PC-9 (cell line): ENCODE measurements around the gene ADGRB3. TPM values are rescaled to one million over a fixed set of nuclear protein-coding genes. Genes with fewer than 3 reads are reported as not detected.

Source experiments
- BruUV-seq: library from RNA; stranded (reverse); fragments of 400-500 nt; replicated peaks from 2 replicates; lab custom pipeline; 2021; lab: Mats Ljungman, UMichigan
- CTCF ChIA-PET: fragments of 300-600 bp; sonication (Branson Sonifier 250); formaldehyde crosslinking; loops from one replicate; lab custom pipeline; 2022; ENCODE audit warnings: antibody characterized with exemption; lab: Charles Lee
- POLR2A ChIA-PET: fragments of 300-600 bp; sonication (Branson Sonifier 250); formaldehyde crosslinking; loops from one replicate; lab custom pipeline; 2022; ENCODE audit warnings: antibody characterized with exemption; ENCODE audit not compliant: unreplicated experiment; lab: Charles Lee
- DNase-seq, 2 experiments: peaks; one replicate each; pipeline versions ENCODE4 v3.0.0 to v3.0.0-alpha.2; 2015 to 2022; ENCODE audit warnings: mixed read lengths in 1 of 2
- H2AFZ ChIP-seq: fragments of 200-600 bp; sonication (generic); 2 replicates; pipeline ENCODE4 v1.8.1; 2017; ENCODE audit warnings: antibody characterized with exemption
- H3F3A ChIP-seq: fragments of 200-600 bp; sonication (generic); 2 replicates; pipeline ENCODE4 v1.8.1; 2017; ENCODE audit warnings: antibody characterized with exemption, mild to moderate bottlenecking, low read depth; ENCODE audit not compliant: insufficient read depth
- H3K27ac ChIP-seq: fragments of 200-600 bp; sonication (generic); 2 replicates; pipeline ENCODE4 v1.6.1; 2016; ENCODE audit warnings: mixed run types
- H3K27me3 ChIP-seq: fragments of 200-600 bp; sonication (generic); 2 replicates; pipeline ENCODE4 v1.6.1; 2016; ENCODE audit warnings: low read depth, mixed run types; ENCODE audit not compliant: insufficient read depth
- H3K36me3 ChIP-seq: fragments of 200-600 bp; sonication (generic); 2 replicates; pipeline ENCODE4 v1.6.1; 2016; ENCODE audit warnings: low read depth, mixed run types
- H3K4me1 ChIP-seq: fragments of 200-600 bp; sonication (generic); replicated peaks from 2 replicates; pipeline ENCODE4 v1.6.1; 2016; ENCODE audit warnings: mixed run types; ENCODE audit not compliant: insufficient read depth
- H3K4me2 ChIP-seq: fragments of 200-600 bp; sonication (generic); 2 replicates; pipeline ENCODE4 v1.6.1; 2017; ENCODE audit warnings: mixed run types
- H3K4me3 ChIP-seq: fragments of 200-600 bp; sonication (generic); 2 replicates; pipeline ENCODE4 v1.6.1; 2016; ENCODE audit warnings: mixed run types
- H3K79me2 ChIP-seq: fragments of 200-600 bp; sonication (generic); 2 replicates; pipeline ENCODE4 v1.6.1; 2017; ENCODE audit warnings: low read depth, mixed run types
- H3K9me2 ChIP-seq: fragments of 200-600 bp; sonication (generic); 2 replicates; pipeline ENCODE4 v1.8.1; 2017; ENCODE audit warnings: mild to moderate bottlenecking; ENCODE audit not compliant: insufficient read depth
- H3K9me3 ChIP-seq: fragments of 200-600 bp; sonication (generic); 2 replicates; pipeline ENCODE4 v1.8.1; 2016; ENCODE audit warnings: low read depth; ENCODE audit not compliant: insufficient read depth
- H4K20me1 ChIP-seq: fragments of 200-600 bp; sonication (generic); 2 replicates; pipeline ENCODE4 v1.8.1; 2017; ENCODE audit not compliant: insufficient read depth
- CTCF ChIP-seq: fragments of 200-600 bp; sonication (generic); conservative IDR thresholded peaks from 2 replicates; pipeline ENCODE4 v1.6.1; 2017; ENCODE audit warnings: mixed run types, antibody characterized with exemption, mild to moderate bottlenecking, moderate library complexity
- EZH2 ChIP-seq: fragments of 200-600 bp; sonication (generic); IDR thresholded peaks from 2 replicates; pipeline ENCODE4 v1.8.0; 2017; ENCODE audit warnings: antibody characterized with exemption, low read depth
- intact Hi-C: fragments of 100-400 bp; cut with micrococcal nuclease; formaldehyde crosslinking; loops from one replicate; pipeline ENCODE4 v1.10.0; 2022; ENCODE audit not compliant: unreplicated experiment
- total RNA-seq: library from RNA; stranded (reverse); gene quantifications from 2 replicates; pipeline ENCODE4 v1.2.3, GENCODE V29; 2021

Gene ADGRB3
- total RNA-seq, 1 experiment from 2014 or later, result not detected

GRCh38 chr6:68654134-68654533, 19.1 kb downstream of the ADGRB3 start:
- no peaks in the 10 kb centered on the region for H3K27me3 ChIP-seq
- no peaks in the 10 kb centered on the region for H3K79me2 ChIP-seq
- CTCF ChIA-PET, result no interaction called here
- TF ChIP-seq CTCF (no peak), EZH2 (no peak)
- POLR2A ChIA-PET, result no interaction called here
- no peak for DNase-seq
- no peaks in the 10 kb centered on the region for H3K9me3 ChIP-seq
- H3K4me3 ChIP-seq, result no peak overlapping the region
- no peak overlapping the region for H2AFZ ChIP-seq
- no peaks in the 10 kb centered on the region for H3K4me1 ChIP-seq
- H4K20me1 ChIP-seq, result no peaks in the 10 kb centered on the region
- intact Hi-C loops, result no loop called here
- BruUV-seq, result no TSS peak
- H3K9me2 ChIP-seq, result no peaks in the 10 kb centered on the region
- no peaks in the 10 kb centered on the region for H3K36me3 ChIP-seq
- no peak overlapping the region for H3K4me2 ChIP-seq
- no peak overlapping the region for H3K27ac ChIP-seq
- H3F3A ChIP-seq, result no peaks in the 10 kb centered on the region

GRCh38 chr6:68655028-68655427, 19.9 kb downstream of the ADGRB3 start:
- POLR2A ChIA-PET, result no interaction called here
- Histone ChIP-seq H3K4me3 (no peak overlapping the region), H4K20me1 (no peaks in the 10 kb centered on the region), H3K79me2 (no peaks in the 10 kb centered on the region), H3K27me3 (no peaks in the 10 kb centered on the region), H3K4me1 (no peaks in the 10 kb centered on the region), H2AFZ (no peak overlapping the region), H3F3A (no peaks in the 10 kb centered on the region), H3K4me2 (no peak overlapping the region), H3K27ac (no peak overlapping the region), H3K36me3 (no peaks in the 10 kb centered on the region), H3K9me2 (no peaks in the 10 kb centered on the region), H3K9me3 (no peaks in the 10 kb centered on the region)
- CTCF ChIA-PET, result no interaction called here
- DNase-seq, result no peak
- BruUV-seq, result no TSS peak
- intact Hi-C loops, result no loop called here
- TF ChIP-seq CTCF (no peak), EZH2 (no peak)

GRCh38 chr6:68657374-68658139, 22.5 kb downstream of the ADGRB3 start:
- Histone ChIP-seq H3F3A (no peaks in the 10 kb centered on the region), H3K36me3 (no peaks in the 10 kb centered on the region), H3K79me2 (no peaks in the 10 kb centered on the region), H3K4me2 (no peak overlapping the region), H3K4me3 (no peak overlapping the region), H3K27me3 (no peaks in the 10 kb centered on the region), H4K20me1 (no peaks in the 10 kb centered on the region), H2AFZ (no peak overlapping the region), H3K27ac (no peak overlapping the region), H3K4me1 (no peaks in the 10 kb centered on the region), H3K9me3 (no peaks in the 10 kb centered on the region), H3K9me2 (no peaks in the 10 kb centered on the region)
- intact Hi-C loops, result no loop called here
- ChIA-PET POLR2A (no interaction called here), CTCF (no interaction called here)
- BruUV-seq, result no TSS peak
- no peak for TF ChIP-seq CTCF
- no peak for TF ChIP-seq EZH2
- no peak for DNase-seq
